IPS-20b (cell line): ENCODE results near the gene PROB1.

Source experiments
- H3K27ac ChIP-seq: one replicate; pipeline ENCODE4 v1.5.1; 2013; ENCODE audit warnings: low read length
- H3K27me3 ChIP-seq: 2 replicates; pipeline ENCODE4 v1.6.1; 2013; ENCODE audit warnings: mild to moderate bottlenecking, low read length, inconsistent platforms; ENCODE audit not compliant: insufficient read depth
- H3K36me3 ChIP-seq: 2 replicates; pipeline ENCODE4 v1.6.1; 2013; ENCODE audit warnings: low read depth, mild to moderate bottlenecking, inconsistent platforms, low read length, moderate library complexity; ENCODE audit not compliant: insufficient read depth
- H3K4me1 ChIP-seq: 2 replicates; pipeline ENCODE4 v1.6.1; 2013; ENCODE audit warnings: mild to moderate bottlenecking, control low read depth, inconsistent platforms, low read length, moderate library complexity; ENCODE audit not compliant: insufficient read depth
- H3K4me3 ChIP-seq: 2 replicates; pipeline ENCODE4 v1.5.1; 2013; ENCODE audit warnings: mild to moderate bottlenecking, low read length, inconsistent platforms
- H3K9ac ChIP-seq: 2 replicates; pipeline ENCODE4 v1.6.1; 2013; ENCODE audit warnings: low read depth, mild to moderate bottlenecking, inconsistent platforms, low read length, moderate library complexity
- H3K9me3 ChIP-seq: 2 replicates; pipeline ENCODE4 v1.6.1; 2013; ENCODE audit warnings: mild to moderate bottlenecking, low read depth, low read length, inconsistent platforms; ENCODE audit not compliant: insufficient read depth

PROB1 gene

GRCh38 chr5:139381837-139382761 lies 12.8 kb downstream of the PROB1 start:
- no peak overlapping the region for H3K9ac ChIP-seq
- H3K4me1 ChIP-seq = no peaks in the 10 kb centered on the region
- no peaks in the 10 kb centered on the region for H3K36me3 ChIP-seq
- no peak overlapping the region for H3K27ac ChIP-seq
- H3K27me3 ChIP-seq = no peaks in the 10 kb centered on the region
- no peak overlapping the region for H3K4me3 ChIP-seq
- no peaks in the 10 kb centered on the region for H3K9me3 ChIP-seq

GRCh38 chr5:139379626-139380449 lies 15.1 kb downstream of the PROB1 start:
- H3K27ac ChIP-seq = no peak overlapping the region
- H3K4me3 ChIP-seq = no peak overlapping the region
- H3K9ac ChIP-seq = no peak overlapping the region
- H3K27me3 ChIP-seq = no peaks in the 10 kb centered on the region
- no peaks in the 10 kb centered on the region for H3K36me3 ChIP-seq
- H3K9me3 ChIP-seq = no peaks in the 10 kb centered on the region
- no peaks in the 10 kb centered on the region for H3K4me1 ChIP-seq

- H3K9me3 ChIP-seq = no peaks in the 10 kb centered on the region
- no peak overlapping the region for H3K9ac ChIP-seq
- H3K4me1 ChIP-seq = no peaks in the 10 kb centered on the region
- H3K27me3 ChIP-seq = no peaks in the 10 kb centered on the region
- H3K27ac ChIP-seq = no peak overlapping the region
- H3K4me3 ChIP-seq = no peak overlapping the region
- H3K36me3 ChIP-seq = no peaks in the 10 kb centered on the region
Measured at GRCh38 chr5:139378941-139379361, 16.0 kb downstream of the PROB1 start.

DNA sequence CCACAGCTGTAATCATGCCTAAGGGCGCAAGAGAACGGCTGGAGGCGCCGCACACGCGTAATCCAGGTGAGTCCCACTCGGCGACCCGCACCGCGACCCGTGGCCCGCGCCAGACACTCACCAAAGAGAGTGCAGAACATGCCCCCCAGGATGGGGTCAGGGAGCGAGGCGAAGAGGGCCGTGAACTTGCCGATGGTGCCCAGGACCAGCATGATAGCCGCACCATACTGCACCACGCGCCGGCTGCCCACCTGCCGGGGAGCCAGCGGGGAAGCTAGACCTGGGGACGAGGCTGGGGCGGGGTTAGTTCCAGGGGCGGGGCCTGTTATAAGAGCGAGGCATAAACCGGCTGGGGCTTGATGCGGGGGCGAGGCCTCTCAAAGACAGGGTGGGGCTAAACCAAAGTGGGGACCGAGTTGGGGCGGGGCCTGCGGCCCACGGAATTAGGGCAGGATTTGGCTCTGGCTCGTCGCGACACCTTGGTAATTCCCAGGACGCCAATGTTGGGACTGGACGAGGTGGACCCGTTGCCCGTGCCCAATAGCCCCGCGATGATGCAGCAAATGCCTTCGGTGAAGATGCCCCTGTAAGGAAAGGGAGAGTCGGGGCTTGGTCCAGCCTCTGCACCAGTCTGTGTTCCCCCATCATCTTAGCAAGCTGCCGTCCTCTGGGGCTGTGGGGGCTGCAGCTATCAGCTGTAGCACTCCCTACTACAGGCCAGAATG lies 16.6 kb downstream of the PROB1 start:
- Histone ChIP-seq H3K4me1 (no peaks in the 10 kb centered on the region), H3K27ac (no peak overlapping the region), H3K9me3 (no peaks in the 10 kb centered on the region), H3K4me3 (no peak overlapping the region), H3K27me3 (no peaks in the 10 kb centered on the region), H3K9ac (no peak overlapping the region), H3K36me3 (no peaks in the 10 kb centered on the region)

GRCh38 chr5:139377226-139377625 lies 17.7 kb downstream of the PROB1 start:
- H3K36me3 ChIP-seq = no peaks in the 10 kb centered on the region; the same call in 1 of the 2 replicates
- H3K4me3 ChIP-seq = no peak overlapping the region
- no peaks in the 10 kb centered on the region for H3K4me1 ChIP-seq
- H3K9ac ChIP-seq = no peak overlapping the region
- no peaks in the 10 kb centered on the region for H3K9me3 ChIP-seq
- H3K27me3 ChIP-seq = no peaks in the 10 kb centered on the region
- H3K27ac ChIP-seq = no peak overlapping the region

DNA sequence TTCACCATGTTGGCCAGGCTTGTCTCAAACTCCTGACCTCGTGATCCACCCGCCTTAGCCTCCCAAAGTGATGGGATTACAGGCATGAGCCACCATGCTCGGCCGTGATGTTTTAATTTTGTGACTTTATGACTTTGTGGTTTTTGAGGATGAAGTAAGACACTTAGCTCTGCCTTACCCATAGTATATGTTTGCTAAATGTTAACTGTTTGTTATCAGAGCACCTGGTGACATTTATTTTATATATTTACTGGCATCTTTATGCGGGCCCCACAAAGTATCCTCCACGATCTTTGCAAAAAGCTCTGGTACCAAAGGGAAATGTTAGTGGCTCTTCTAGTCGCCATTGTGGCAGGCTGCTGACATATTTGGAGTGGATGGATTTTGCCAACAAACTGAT lies 18.5 kb downstream of the PROB1 start:
- Histone ChIP-seq H3K36me3 (peaks cover 8% of the 10 kb centered on the region), H3K4me3 (no peak overlapping the region), H3K27me3 (no peaks in the 10 kb centered on the region), H3K9me3 (no peaks in the 10 kb centered on the region), H3K4me1 (no peaks in the 10 kb centered on the region), H3K9ac (no peak overlapping the region), H3K27ac (no peak overlapping the region)

- Histone ChIP-seq H3K27me3 (no peaks in the 10 kb centered on the region), H3K9me3 (no peaks in the 10 kb centered on the region), H3K4me1 (no peaks in the 10 kb centered on the region), H3K36me3 (peaks cover 17% of the 10 kb centered on the region), H3K27ac (no peak overlapping the region), H3K4me3 (no peak overlapping the region), H3K9ac (no peak overlapping the region)
Measured at GRCh38 chr5:139374909-139375308, 20.0 kb downstream of the PROB1 start.

GRCh38 chr5:139371482-139372435 lies 23.1 kb downstream of the PROB1 start:
- H3K4me3 ChIP-seq = no peak overlapping the region
- H3K9me3 ChIP-seq = no peaks in the 10 kb centered on the region
- H3K4me1 ChIP-seq = no peaks in the 10 kb centered on the region
- H3K27ac ChIP-seq = no peak overlapping the region
- peaks cover 45% of the 10 kb centered on the region for H3K36me3 ChIP-seq
- no peaks in the 10 kb centered on the region for H3K27me3 ChIP-seq
- no peak overlapping the region for H3K9ac ChIP-seq

- no peaks in the 10 kb centered on the region for H3K9me3 ChIP-seq
- H3K27ac ChIP-seq = no peak overlapping the region
- H3K36me3 ChIP-seq = peaks cover 68% of the 10 kb centered on the region
- no peak overlapping the region for H3K4me3 ChIP-seq
- H3K9ac ChIP-seq = no peak overlapping the region
- no peaks in the 10 kb centered on the region for H3K4me1 ChIP-seq
- H3K27me3 ChIP-seq = no peaks in the 10 kb centered on the region
Measured at GRCh38 chr5:139369181-139369580, 25.7 kb downstream of the PROB1 start.

DNA sequence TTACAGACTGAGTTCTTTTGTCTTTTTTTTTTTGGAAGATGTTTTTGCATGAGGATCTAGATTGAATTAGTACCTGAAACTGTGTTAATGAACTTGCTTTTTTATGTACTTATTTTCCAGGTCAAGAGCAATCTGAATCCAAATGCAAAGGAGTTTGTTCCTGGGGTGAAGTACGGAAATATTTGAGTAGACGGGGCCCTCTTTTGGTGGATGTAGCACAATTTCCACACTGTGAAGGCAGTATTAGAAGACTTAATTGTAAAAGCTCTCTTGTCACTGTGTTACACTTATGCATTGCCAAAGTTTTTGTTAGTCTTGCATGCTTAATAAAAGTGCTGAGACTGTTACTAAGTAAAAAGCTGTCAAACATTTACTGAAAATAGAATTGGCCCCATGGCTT lies 26.3 kb downstream of the PROB1 start:
- Histone ChIP-seq H3K9ac (no peak overlapping the region), H3K27me3 (no peaks in the 10 kb centered on the region), H3K4me1 (no peaks in the 10 kb centered on the region), H3K27ac (no peak overlapping the region), H3K36me3 (peaks cover 74% of the 10 kb centered on the region), H3K9me3 (no peaks in the 10 kb centered on the region), H3K4me3 (no peak overlapping the region)

DNA sequence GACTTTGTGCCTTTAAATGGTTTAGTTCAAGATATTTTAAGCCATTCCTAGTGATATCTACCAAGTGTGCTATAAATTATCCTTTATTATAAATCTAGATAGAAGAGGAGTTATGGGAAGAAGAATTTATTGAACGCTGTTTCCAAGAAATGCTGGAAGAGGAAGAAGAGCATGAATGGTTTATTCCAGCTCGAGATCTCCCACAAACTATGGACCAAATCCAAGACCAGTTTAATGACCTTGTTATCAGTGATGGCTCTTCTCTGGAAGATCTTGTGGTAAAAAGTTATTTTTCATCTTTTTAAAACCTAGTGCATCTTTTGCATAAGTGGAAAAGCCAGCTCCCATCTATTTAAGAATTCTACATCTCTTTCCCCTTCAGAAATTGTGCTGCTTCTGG lies 30.4 kb downstream of the PROB1 start:
- Histone ChIP-seq H3K27ac (no peak overlapping the region), H3K36me3 (peaks cover 60% of the 10 kb centered on the region), H3K9ac (no peak overlapping the region), H3K4me3 (no peak overlapping the region), H3K4me1 (no peaks in the 10 kb centered on the region), H3K9me3 (no peaks in the 10 kb centered on the region), H3K27me3 (no peaks in the 10 kb centered on the region)
